GM12878 (cell line): ENCODE data around the gene ZNF2. TPM values are rescaled to one million over a fixed set of nuclear protein-coding genes. Genes with fewer than 3 reads are reported as not detected.
A peak's percentile ranks its signal among the peaks of the same experiment; 100 is the strongest.

Experiments
- BMI1 ChIP-seq: fragments of 450-650 bp; IDR thresholded peaks from 2 replicates; pipeline ENCODE4 v1.6.1; 2016; ENCODE audit warnings: mild to moderate bottlenecking, moderate library complexity, borderline replicate concordance
- CBX5 ChIP-seq: sonication (generic); IDR thresholded peaks from 2 replicates; pipeline ENCODE4 v1.6.1; 2016; ENCODE audit warnings: low read depth, moderate library complexity, mild to moderate bottlenecking, inconsistent platforms
- CHD2 ChIP-seq: IDR thresholded peaks from 2 replicates; pipeline ENCODE4 v1.6.1; 2011; ENCODE audit warnings: low read depth, low read length, improper control_type of control experiment, borderline replicate concordance
- CREB1 ChIP-seq: IDR thresholded peaks from 2 replicates; pipeline ENCODE4 v1.6.1; 2012; ENCODE audit warnings: low read depth, mild to moderate bottlenecking, inconsistent platforms
- CREM ChIP-seq: IDR thresholded peaks from 2 replicates; pipeline ENCODE4 v1.6.1; 2014; ENCODE audit warnings: antibody characterized with exemption, low read depth
- CTCF ChIP-seq, 3 experiments: IDR thresholded peaks in 2 of 3; conservative IDR thresholded peaks in 1 of 3; 2 replicates each; pipeline ENCODE4 v1.5.1; 2011; ENCODE audit warnings: low read depth in 3 of 3, low read length in 3 of 3, mild to moderate bottlenecking in 3 of 3, control low read depth in 2 of 3, moderate library complexity in 2 of 3, inconsistent platforms in 1 of 3, mixed read lengths in 1 of 3; ENCODE audit not compliant: control insufficient read depth in 2 of 3, insufficient read depth in 1 of 3; ENCODE audit errors: extremely low read depth in 1 of 3
- ESRRA ChIP-seq: IDR thresholded peaks from 2 replicates; pipeline ENCODE4 v1.6.1; 2012; ENCODE audit warnings: mild to moderate bottlenecking, low read length, improper control_type of control experiment
- GATAD2B ChIP-seq: fragments of 450-650 bp; conservative IDR thresholded peaks from 2 replicates; pipeline ENCODE4 v1.6.1; 2017; ENCODE audit warnings: low read depth, mild to moderate bottlenecking, moderate library complexity
- HDGF ChIP-seq: fragments of 450-650 bp; IDR thresholded peaks from 2 replicates; pipeline ENCODE4 v1.6.1; 2016; ENCODE audit warnings: antibody characterized with exemption
- KLF5 ChIP-seq: fragments of 450-650 bp; IDR thresholded peaks from 2 replicates; pipeline ENCODE4 v1.6.1; 2014; ENCODE audit warnings: mild to moderate bottlenecking; ENCODE audit not compliant: partially characterized antibody
- MXI1 ChIP-seq: fragments of 150-350 bp; IDR thresholded peaks from 2 replicates; pipeline ENCODE4 v1.6.1; 2011; ENCODE audit warnings: low read depth, mild to moderate bottlenecking, inconsistent platforms, low read length, improper control_type of control experiment
- NR2F1 ChIP-seq: fragments of 450-650 bp; conservative IDR thresholded peaks from 2 replicates; pipeline ENCODE4 v1.6.1; 2017; ENCODE audit warnings: mild to moderate bottlenecking
- NRF1 ChIP-seq: conservative IDR thresholded peaks from 2 replicates; pipeline ENCODE4 v1.6.1; 2011; ENCODE audit warnings: mild to moderate bottlenecking, low read depth, low read length, improper control_type of control experiment
- POU2F2 ChIP-seq: IDR thresholded peaks from 3 replicates; pipeline ENCODE4 v1.6.1; 2011; ENCODE audit warnings: low read depth, mild to moderate bottlenecking, low read length, borderline replicate concordance
- RAD51 ChIP-seq: fragments of 450-650 bp; IDR thresholded peaks from 2 replicates; pipeline ENCODE4 v1.6.1; 2016; ENCODE audit warnings: moderate library complexity, mild to moderate bottlenecking, inconsistent platforms
- RFX5 ChIP-seq: IDR thresholded peaks from 2 replicates; pipeline ENCODE4 v1.6.1; 2011; ENCODE audit warnings: low read depth, low read length, improper control_type of control experiment
- SMARCA5 ChIP-seq: fragments of 450-650 bp; IDR thresholded peaks from 2 replicates; pipeline ENCODE4 v1.6.1; 2017; ENCODE audit warnings: mild to moderate bottlenecking
- SP1 ChIP-seq: IDR thresholded peaks from one replicate; pipeline ENCODE4 v1.6.1; 2011; ENCODE audit warnings: low read depth, low read length
- SREBF1 ChIP-seq: IDR thresholded peaks from 2 replicates; pipeline ENCODE4 v1.6.1; 2012; ENCODE audit warnings: mild to moderate bottlenecking, low read length
- YBX1 ChIP-seq: fragments of 450-650 bp; IDR thresholded peaks from 2 replicates; pipeline ENCODE4 v1.6.1; 2016; ENCODE audit warnings: antibody characterized with exemption
- ZBED1 ChIP-seq: IDR thresholded peaks from 2 replicates; pipeline ENCODE4 v1.6.1; 2016; ENCODE audit warnings: borderline replicate concordance
- polyA plus RNA-seq, 11 experiments: library from polyadenylated mRNA; depleted of rRNA in 4 of 11; unstranded in 6 of 11; stranded (reverse) in 5 of 11; fragments of >200 nt; fragmentation: Nextera tagmentation in 4 of 11; fragmentation: Illumina TruSeq in 1 of 11; extraction: Ambion mirVana in 4 of 11; extraction: Trizol in 1 of 11; gene quantifications; 1 replicate in 1 of 11; 2 replicates in 10 of 11; pipeline versions ENCODE4 v1.2.1 to v1.2.3, GENCODE V29; 2011 to 2016; ENCODE audit warnings: inconsistent platforms in 2 of 11, missing spikeins in 2 of 11, low read depth in 1 of 11
- total RNA-seq, 4 experiments: library from RNA; depleted of rRNA in 3 of 4; stranded (reverse); fragments of >200 nt in 3 of 4; fragmentation: Illumina TruSeq in 1 of 4; extraction: Trizol in 1 of 4; gene quantifications; 2 replicates each; pipeline versions ENCODE4 v1.2.1 to v1.2.3, GENCODE V29; 2013 to 2021
- TF ChIP-seq, protein P1 (sequence below): fragments of 450-650 bp; conservative IDR thresholded peaks from 2 replicates; pipeline ENCODE4 v1.6.1; 2017; ENCODE audit warnings: mild to moderate bottlenecking, moderate library complexity
- TF ChIP-seq, protein P2 (sequence below): fragments of 150-350 bp; IDR thresholded peaks from 2 replicates; pipeline ENCODE4 v1.6.1; 2016; ENCODE audit warnings: low read depth, low read length

The ZNF2 gene
- total and polyA plus RNA-seq, 10 of the 15 experiments (the other 5 are each of a cell fraction or from before 2014, with no cell fraction given), result 2.4 to 5.1 (median 3.5) TPM

GRCh38 chr2:95165371-95166064 is at the start of gene ZNF2 (continued):
- 0 out of 2 replicates have a peak, but pooled peaks have one; percentile 29 for TF ChIP-seq GATAD2B
- TF ChIP-seq NR2F1, result no peak
- TF ChIP-seq RFX5, result no peak
- peak; percentile 84; the same call in 2 of the 3 replicates for TF ChIP-seq POU2F2
- no peak for TF ChIP-seq CTCF (IDR thresholded peaks at IDR 0.05 in 2 of 3, conservative IDR thresholded peaks at IDR 0.05 in 1 of 3; ENCODE audit: control insufficient read depth in 2 of 3, extremely low read depth in 1 of 3, insufficient read depth in 1 of 3, low read depth in 3 of 3, low read length in 3 of 3)
- TF ChIP-seq, protein P1, sequence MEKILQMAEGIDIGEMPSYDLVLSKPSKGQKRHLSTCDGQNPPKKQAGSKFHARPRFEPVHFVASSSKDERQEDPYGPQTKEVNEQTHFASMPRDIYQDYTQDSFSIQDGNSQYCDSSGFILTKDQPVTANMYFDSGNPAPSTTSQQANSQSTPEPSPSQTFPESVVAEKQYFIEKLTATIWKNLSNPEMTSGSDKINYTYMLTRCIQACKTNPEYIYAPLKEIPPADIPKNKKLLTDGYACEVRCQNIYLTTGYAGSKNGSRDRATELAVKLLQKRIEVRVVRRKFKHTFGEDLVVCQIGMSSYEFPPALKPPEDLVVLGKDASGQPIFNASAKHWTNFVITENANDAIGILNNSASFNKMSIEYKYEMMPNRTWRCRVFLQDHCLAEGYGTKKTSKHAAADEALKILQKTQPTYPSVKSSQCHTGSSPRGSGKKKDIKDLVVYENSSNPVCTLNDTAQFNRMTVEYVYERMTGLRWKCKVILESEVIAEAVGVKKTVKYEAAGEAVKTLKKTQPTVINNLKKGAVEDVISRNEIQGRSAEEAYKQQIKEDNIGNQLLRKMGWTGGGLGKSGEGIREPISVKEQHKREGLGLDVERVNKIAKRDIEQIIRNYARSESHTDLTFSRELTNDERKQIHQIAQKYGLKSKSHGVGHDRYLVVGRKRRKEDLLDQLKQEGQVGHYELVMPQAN, result peak; percentile 55
- no peak for TF ChIP-seq HDGF
- TF ChIP-seq KLF5, result peak; percentile 88
- no peak for TF ChIP-seq YBX1
- TF ChIP-seq BMI1, result no peak
- no peak for TF ChIP-seq CBX5
- TF ChIP-seq MXI1, result peak; percentile 89
- peak; percentile 100 for TF ChIP-seq CREM
- peak; percentile 57; the same call in 1 of the 2 replicates for TF ChIP-seq SREBF1
- peak; percentile 78 for TF ChIP-seq NRF1
- peak; percentile 44 for TF ChIP-seq SP1
- TF ChIP-seq, protein P2, sequence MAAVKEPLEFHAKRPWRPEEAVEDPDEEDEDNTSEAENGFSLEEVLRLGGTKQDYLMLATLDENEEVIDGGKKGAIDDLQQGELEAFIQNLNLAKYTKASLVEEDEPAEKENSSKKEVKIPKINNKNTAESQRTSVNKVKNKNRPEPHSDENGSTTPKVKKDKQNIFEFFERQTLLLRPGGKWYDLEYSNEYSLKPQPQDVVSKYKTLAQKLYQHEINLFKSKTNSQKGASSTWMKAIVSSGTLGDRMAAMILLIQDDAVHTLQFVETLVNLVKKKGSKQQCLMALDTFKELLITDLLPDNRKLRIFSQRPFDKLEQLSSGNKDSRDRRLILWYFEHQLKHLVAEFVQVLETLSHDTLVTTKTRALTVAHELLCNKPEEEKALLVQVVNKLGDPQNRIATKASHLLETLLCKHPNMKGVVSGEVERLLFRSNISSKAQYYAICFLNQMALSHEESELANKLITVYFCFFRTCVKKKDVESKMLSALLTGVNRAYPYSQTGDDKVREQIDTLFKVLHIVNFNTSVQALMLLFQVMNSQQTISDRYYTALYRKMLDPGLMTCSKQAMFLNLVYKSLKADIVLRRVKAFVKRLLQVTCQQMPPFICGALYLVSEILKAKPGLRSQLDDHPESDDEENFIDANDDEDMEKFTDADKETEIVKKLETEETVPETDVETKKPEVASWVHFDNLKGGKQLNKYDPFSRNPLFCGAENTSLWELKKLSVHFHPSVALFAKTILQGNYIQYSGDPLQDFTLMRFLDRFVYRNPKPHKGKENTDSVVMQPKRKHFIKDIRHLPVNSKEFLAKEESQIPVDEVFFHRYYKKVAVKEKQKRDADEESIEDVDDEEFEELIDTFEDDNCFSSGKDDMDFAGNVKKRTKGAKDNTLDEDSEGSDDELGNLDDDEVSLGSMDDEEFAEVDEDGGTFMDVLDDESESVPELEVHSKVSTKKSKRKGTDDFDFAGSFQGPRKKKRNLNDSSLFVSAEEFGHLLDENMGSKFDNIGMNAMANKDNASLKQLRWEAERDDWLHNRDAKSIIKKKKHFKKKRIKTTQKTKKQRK, result no peak; the same call in 1 of the 2 replicates
- peak; percentile 9; the same call in 1 of the 2 replicates for TF ChIP-seq ZBED1
- TF ChIP-seq ESRRA, result peak; percentile 36; the same call in 1 of the 2 replicates
- TF ChIP-seq CREB1, result peak; percentile 99
- no peak for TF ChIP-seq SMARCA5
- TF ChIP-seq RAD51, result peak; percentile 40; the same call in 1 of the 2 replicates
- TF ChIP-seq CHD2, result peak; percentile 75; the same call in 1 of the 2 replicates
